RWPE1 (cell line): Measurements from ENCODE around the gene SCN11A.
A peak's percentile ranks its signal among the peaks of the same experiment; 100 is the strongest.

Source experiments
- CTCF ChIA-PET: fragments of 350-600 bp; sonication (Branson Sonifier 250); formaldehyde crosslinking; extraction: SDS; loops from one replicate; lab custom pipeline; 2021; lab: Yijun Ruan, JAX
- POLR2A ChIA-PET: fragments of 400-600 bp; formaldehyde crosslinking; extraction: SDS; loops from one replicate; lab custom pipeline; 2020; ENCODE audit warnings: antibody characterized with exemption; ENCODE audit not compliant: low non-redundant PET; lab: Yijun Ruan, JAX
- DNase-seq: peaks from one replicate; pipeline ENCODE4 v3.0.0; 2012; ENCODE audit warnings: low spot score
- H3K27ac ChIP-seq: fragments of 450-650 bp; 2 replicates; pipeline ENCODE4 v1.5.1; 2017
- TF ChIP-seq, protein P1 (sequence below): fragments of 450-650 bp; conservative IDR thresholded peaks from 2 replicates; pipeline ENCODE4 v1.5.1; 2017; ENCODE audit warnings: low read depth, mild to moderate bottlenecking

The SCN11A gene

GRCh38 chr3:39097716-39098472 lies 46.1 kb upstream of the SCN11A start:
- DNase-seq = no peak
- ChIA-PET POLR2A (no interaction called here), CTCF (no interaction called here)

GRCh38 chr3:39096775-39097174 lies 45.0 kb upstream of the SCN11A start:
- POLR2A ChIA-PET = no interaction called here
- 0 out of 2 replicates have a peak overlapping the region, but pooled peaks have one; percentile 8 for H3K27ac ChIP-seq

More at GRCh38 chr3:39097716-39098472, 46.1 kb upstream of the SCN11A start:
- peak overlapping the region; percentile 1; the same call in 1 of the 2 replicates for H3K27ac ChIP-seq
- TF ChIP-seq, protein P1, sequence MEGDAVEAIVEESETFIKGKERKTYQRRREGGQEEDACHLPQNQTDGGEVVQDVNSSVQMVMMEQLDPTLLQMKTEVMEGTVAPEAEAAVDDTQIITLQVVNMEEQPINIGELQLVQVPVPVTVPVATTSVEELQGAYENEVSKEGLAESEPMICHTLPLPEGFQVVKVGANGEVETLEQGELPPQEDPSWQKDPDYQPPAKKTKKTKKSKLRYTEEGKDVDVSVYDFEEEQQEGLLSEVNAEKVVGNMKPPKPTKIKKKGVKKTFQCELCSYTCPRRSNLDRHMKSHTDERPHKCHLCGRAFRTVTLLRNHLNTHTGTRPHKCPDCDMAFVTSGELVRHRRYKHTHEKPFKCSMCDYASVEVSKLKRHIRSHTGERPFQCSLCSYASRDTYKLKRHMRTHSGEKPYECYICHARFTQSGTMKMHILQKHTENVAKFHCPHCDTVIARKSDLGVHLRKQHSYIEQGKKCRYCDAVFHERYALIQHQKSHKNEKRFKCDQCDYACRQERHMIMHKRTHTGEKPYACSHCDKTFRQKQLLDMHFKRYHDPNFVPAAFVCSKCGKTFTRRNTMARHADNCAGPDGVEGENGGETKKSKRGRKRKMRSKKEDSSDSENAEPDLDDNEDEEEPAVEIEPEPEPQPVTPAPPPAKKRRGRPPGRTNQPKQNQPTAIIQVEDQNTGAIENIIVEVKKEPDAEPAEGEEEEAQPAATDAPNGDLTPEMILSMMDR = no peak

DNA sequence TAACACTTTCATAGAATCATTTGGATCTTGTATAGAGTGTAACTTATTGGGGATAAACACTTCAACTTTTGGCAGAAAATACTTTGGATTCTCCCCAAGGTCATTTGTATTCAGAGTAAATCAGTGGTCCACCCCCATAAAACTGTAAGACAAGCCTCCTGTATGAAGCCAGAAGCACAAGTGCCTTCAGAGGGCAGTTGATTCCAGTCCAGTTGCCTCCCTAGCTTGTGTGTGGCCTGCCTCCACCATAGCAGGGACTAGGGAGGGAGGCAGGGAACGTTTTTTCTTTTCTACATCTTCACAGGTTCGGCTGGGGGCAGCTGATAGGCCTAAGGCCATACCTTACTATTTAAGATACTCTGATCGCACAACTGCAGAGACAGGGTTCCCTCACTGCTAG lies 44.0 kb upstream of the SCN11A start:
- CTCF ChIA-PET = interaction anchor here (0.6 kb wide), 1 partner anchor 9 kb away, joined by 3 read pairs; no protein-coding TSS in a partner anchor
- no peak for DNase-seq
- POLR2A ChIA-PET = no interaction called here
- no peak overlapping the region for H3K27ac ChIP-seq
- TF ChIP-seq, protein P1 = no peak

More at GRCh38 chr3:39096775-39097174, 45.0 kb upstream of the SCN11A start:
- TF ChIP-seq, protein P1 = no peak
- DNase-seq = no peak
- CTCF ChIA-PET = no interaction called here

GRCh38 chr3:39094851-39095677 lies 43.3 kb upstream of the SCN11A start:
- DNase-seq = no peak
- ChIA-PET POLR2A (no interaction called here), CTCF (no interaction called here)
- H3K27ac ChIP-seq = no peak overlapping the region
- TF ChIP-seq, protein P1 = no peak

DNA sequence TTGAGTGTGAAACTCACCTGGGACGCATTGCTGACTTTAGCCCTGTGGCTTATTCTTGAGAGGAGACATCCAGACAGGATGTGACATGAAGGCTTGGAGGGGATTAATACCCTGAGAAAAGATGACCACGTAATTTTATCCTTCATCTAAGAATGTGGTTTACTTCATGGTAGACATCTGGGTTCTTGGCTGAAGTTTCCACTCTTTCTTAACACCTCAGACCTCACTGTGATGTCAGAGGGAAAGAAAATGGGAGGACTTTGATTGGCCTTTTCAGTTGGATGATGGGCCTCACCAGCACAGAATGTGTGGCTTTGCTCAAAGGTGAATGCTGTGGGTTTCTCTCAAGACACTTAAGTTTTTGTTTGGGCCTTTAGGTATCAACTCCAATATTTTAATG lies 39.2 kb upstream of the SCN11A start:
- ChIA-PET POLR2A (no interaction called here), CTCF (no interaction called here)
- TF ChIP-seq, protein P1 = no peak
- H3K27ac ChIP-seq = no peak overlapping the region
- DNase-seq = no peak

DNA sequence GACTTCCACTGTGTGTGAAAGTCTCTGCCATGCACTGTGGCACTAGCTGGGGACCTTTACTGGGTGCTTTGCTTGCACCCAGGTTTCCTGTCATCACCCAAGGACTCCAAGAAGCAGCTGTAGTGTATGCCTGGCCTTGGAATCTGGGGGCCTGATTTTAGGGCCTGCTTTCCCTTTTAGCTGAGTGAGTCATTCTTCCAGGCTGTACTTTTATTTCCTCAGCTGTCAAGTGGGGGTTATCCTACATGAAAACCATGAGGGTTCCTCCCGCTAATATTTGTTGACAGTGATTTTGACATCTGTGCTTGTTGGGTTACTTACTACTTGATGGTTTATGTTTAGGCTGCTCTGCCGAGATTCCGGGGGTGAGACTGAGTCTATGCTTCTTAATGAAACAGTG lies 37.1 kb upstream of the SCN11A start:
- CTCF ChIA-PET = interaction anchor here (0.6 kb wide), 1 partner anchor 23 kb away, joined by 5 read pairs; no protein-coding TSS in a partner anchor
- peak overlapping the region; percentile 20; the same call in 1 of the 2 replicates for H3K27ac ChIP-seq
- TF ChIP-seq, protein P1 = no peak
- no peak for DNase-seq
- POLR2A ChIA-PET = no interaction called here
